ENCODE data around the gene UPP1.
A peak's percentile ranks its signal among the peaks of the same experiment; 100 is the strongest.

The UPP1 gene

GRCh38 chr7:48097521-48098231 lies 8.6 kb downstream of the UPP1 start:
- TF ChIP-seq GATA3 (IDR thresholded peaks at IDR 0.05; ENCODE audit: low read depth, low read length): no peak
- TF ChIP-seq GATA2 (IDR thresholded peaks at IDR 0.05; ENCODE audit: low read depth, low read length): no peak

GRCh38 chr7:48098846-48099245 lies 9.8 kb downstream of the UPP1 start:
- TF ChIP-seq GATA2 (IDR thresholded peaks at IDR 0.05; ENCODE audit: low read depth, low read length) (no peak), GATA3 (IDR thresholded peaks at IDR 0.05; ENCODE audit: low read depth, low read length) (no peak)

GRCh38 chr7:48099781-48100180 lies 10.7 kb downstream of the UPP1 start:
- TF ChIP-seq GATA3 (IDR thresholded peaks at IDR 0.05; ENCODE audit: low read depth, low read length) (no peak), GATA2 (IDR thresholded peaks at IDR 0.05; ENCODE audit: low read depth, low read length) (no peak)

GRCh38 chr7:48101352-48101751 lies 12.3 kb downstream of the UPP1 start:
- TF ChIP-seq GATA2 (IDR thresholded peaks at IDR 0.05; ENCODE audit: low read depth, low read length): no peak
- no peak for TF ChIP-seq GATA3 (IDR thresholded peaks at IDR 0.05; ENCODE audit: low read depth, low read length)

- TF ChIP-seq GATA2 (IDR thresholded peaks at IDR 0.05; ENCODE audit: low read depth, low read length) (no peak), GATA3 (IDR thresholded peaks at IDR 0.05; ENCODE audit: low read depth, low read length) (no peak)
Observed at GRCh38 chr7:48101968-48102367, 12.9 kb downstream of the UPP1 start.

GRCh38 chr7:48102530-48102929 lies 13.5 kb downstream of the UPP1 start:
- TF ChIP-seq GATA3 (IDR thresholded peaks at IDR 0.05; ENCODE audit: low read depth, low read length) (no peak), GATA2 (IDR thresholded peaks at IDR 0.05; ENCODE audit: low read depth, low read length) (no peak)

- no peak for TF ChIP-seq GATA3 (IDR thresholded peaks at IDR 0.05; ENCODE audit: low read depth, low read length)
- no peak for TF ChIP-seq GATA2 (IDR thresholded peaks at IDR 0.05; ENCODE audit: low read depth, low read length)
Observed at GRCh38 chr7:48105045-48105444, 16.0 kb downstream of the UPP1 start.

GRCh38 chr7:48106906-48107659 lies 18.0 kb downstream of the UPP1 start:
- no peak for TF ChIP-seq GATA3 (IDR thresholded peaks at IDR 0.05; ENCODE audit: low read depth, low read length)
- TF ChIP-seq GATA2 (IDR thresholded peaks at IDR 0.05; ENCODE audit: low read depth, low read length): no peak

- TF ChIP-seq GATA3 (IDR thresholded peaks at IDR 0.05; ENCODE audit: low read depth, low read length): no peak
- no peak for TF ChIP-seq GATA2 (IDR thresholded peaks at IDR 0.05; ENCODE audit: low read depth, low read length)
Observed at GRCh38 chr7:48107926-48108472, 18.9 kb downstream of the UPP1 start.

- TF ChIP-seq GATA2 (IDR thresholded peaks at IDR 0.05; ENCODE audit: low read depth, low read length) (no peak), GATA3 (IDR thresholded peaks at IDR 0.05; ENCODE audit: low read depth, low read length) (no peak)
Observed at GRCh38 chr7:48108959-48109847, 20.1 kb downstream of the UPP1 start.

GRCh38 chr7:48109848-48110663 lies 21.0 kb downstream of the UPP1 start:
- TF ChIP-seq GATA3 (IDR thresholded peaks at IDR 0.05; ENCODE audit: low read depth, low read length) (no peak), GATA2 (IDR thresholded peaks at IDR 0.05; ENCODE audit: low read depth, low read length) (peak; percentile 68)

- TF ChIP-seq GATA2 (IDR thresholded peaks at IDR 0.05; ENCODE audit: low read depth, low read length) (no peak), GATA3 (IDR thresholded peaks at IDR 0.05; ENCODE audit: low read depth, low read length) (no peak)
Observed at GRCh38 chr7:48110868-48111267, 21.8 kb downstream of the UPP1 start.

GRCh38 chr7:48111596-48111995 lies 22.5 kb downstream of the UPP1 start:
- no peak for TF ChIP-seq GATA3 (IDR thresholded peaks at IDR 0.05; ENCODE audit: low read depth, low read length)
- no peak for TF ChIP-seq GATA2 (IDR thresholded peaks at IDR 0.05; ENCODE audit: low read depth, low read length)
